ENCODE measurements around the gene SMPD1.

Gene SMPD1

GRCh38 chr11:6397156-6397555 is 6.9 kb downstream of the SMPD1 start (continued):
- TF ChIP-seq TSHZ1 (tag by site-specific recombination; IDR thresholded peaks at IDR 0.05; ENCODE audit: borderline replicate concordance) = no peak
- no peak for TF ChIP-seq ZNF785 (tag by site-specific recombination; IDR thresholded peaks at IDR 0.05)
- no peak for TF ChIP-seq CTCF (tag by site-specific recombination; IDR thresholded peaks at IDR 0.05)
- TF ChIP-seq SP7 (tag by site-specific recombination; IDR thresholded peaks at IDR 0.05) = no peak
- no peak for TF ChIP-seq REST (tag by site-specific recombination; IDR thresholded peaks at IDR 0.05)
- TF ChIP-seq SETDB1 (IDR thresholded peaks at IDR 0.05; ENCODE audit: insufficient read length, low read length) = no peak
- no peak for TF ChIP-seq ZNF654 (tag by site-specific recombination; IDR thresholded peaks at IDR 0.05; ENCODE audit: low read depth)
- no peak for TF ChIP-seq ZSCAN5A (tag by site-specific recombination; IDR thresholded peaks at IDR 0.05)
- no peak for TF ChIP-seq ZNF211 (tag by site-specific recombination; IDR thresholded peaks at IDR 0.05; ENCODE audit: low read depth)

- Histone ChIP-seq H3K4me3 (ENCODE audit: low read depth, low read length) (no peak overlapping the region), H3K4me1 (ENCODE audit: control insufficient read depth, insufficient read depth, low read length) (no peaks in the 10 kb centered on the region), H3K27ac (ENCODE audit: extremely low read depth, low read depth, low read length) (no peak overlapping the region), H3K9me3 (ENCODE audit: control insufficient read depth, insufficient read depth, low read depth, low read length) (no peaks in the 10 kb centered on the region), H3K36me3 (ENCODE audit: control insufficient read depth in 2 of 2, insufficient read depth in 1 of 2, low read length in 2 of 2) (peaks cover 0 to 91% of the 10 kb centered on the region in 2 experiments; a peak in 1 of 3 replicates)
- CTCF ChIA-PET = interaction anchor here (0.6 to 1.1 kb wide), 2 partner anchors 46 to 788 kb away, joined by 3 read pairs; no protein-coding TSS in a partner anchor
- POLR2A ChIA-PET = no interaction called here
- TF ChIP-seq ZEB2 (tag by site-specific recombination; IDR thresholded peaks at IDR 0.05) = no peak
- TF ChIP-seq ZNF398 (tag by site-specific recombination; IDR thresholded peaks at IDR 0.05) = no peak
- TF ChIP-seq ZNF18 (tag by site-specific recombination; IDR thresholded peaks at IDR 0.05) = no peak
- no peak for TF ChIP-seq SCRT1 (tag by site-specific recombination; IDR thresholded peaks at IDR 0.05; ENCODE audit: borderline replicate concordance)
- no peak for TF ChIP-seq ZNF639 (tag by site-specific recombination; IDR thresholded peaks at IDR 0.05)
- TF ChIP-seq REPIN1 (tag by site-specific recombination; IDR thresholded peaks at IDR 0.05; ENCODE audit: low read depth) = no peak
- TF ChIP-seq ZNF157 (tag by site-specific recombination; IDR thresholded peaks at IDR 0.05) = no peak
- TF ChIP-seq KLF7 (tag by site-specific recombination; IDR thresholded peaks at IDR 0.05; ENCODE audit: borderline replicate concordance) = no peak
- TF ChIP-seq ZSCAN23 (tag by site-specific recombination; IDR thresholded peaks at IDR 0.05) = no peak
- no peak for TF ChIP-seq ZNF837 (tag by site-specific recombination; IDR thresholded peaks at IDR 0.05)
- no peak for TF ChIP-seq ZNF701 (tag by site-specific recombination; IDR thresholded peaks at IDR 0.05)
These were observed 7.4 kb downstream of the SMPD1 start for GRCh38 chr11:6397636-6398035.
